HG03045 (cell line): ENCODE measurements around the gene CRY2.
A peak's percentile ranks its signal among the peaks of the same experiment; 100 is the strongest.

Source experiments
- ATAC-seq: cut with Tn5 transposase; IDR thresholded peaks from one replicate; pipeline ENCODE4 v1.9.1; 2021; ENCODE audit warnings: mild to moderate bottlenecking, moderate library complexity; ENCODE audit not compliant: unreplicated experiment

The CRY2 gene

DNA sequence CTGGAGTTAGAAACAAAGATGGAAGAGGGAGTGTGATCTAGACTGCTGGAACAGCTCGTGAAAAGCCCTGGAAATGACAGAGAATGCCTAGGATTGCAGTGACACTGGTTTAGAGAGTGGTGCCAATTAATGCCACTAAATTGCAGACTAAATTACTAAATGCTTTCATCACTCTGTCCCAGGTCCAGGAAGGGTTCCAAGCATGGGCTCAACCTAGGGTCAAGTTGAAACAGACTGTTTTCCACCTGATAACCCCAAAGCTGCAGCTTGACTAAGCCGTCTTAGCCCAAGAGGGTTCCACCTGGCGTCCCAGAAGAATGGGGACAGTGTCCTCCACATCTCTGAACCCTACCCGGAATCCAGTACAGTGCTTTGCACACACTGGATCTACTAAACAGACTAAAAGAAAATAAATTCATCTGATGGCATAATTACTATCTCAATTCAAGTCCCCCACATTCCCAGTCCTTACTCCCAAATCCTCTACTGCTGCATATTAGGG, 1.1 kb upstream of the CRY2 start:
- ATAC-seq, result no peak

DNA sequence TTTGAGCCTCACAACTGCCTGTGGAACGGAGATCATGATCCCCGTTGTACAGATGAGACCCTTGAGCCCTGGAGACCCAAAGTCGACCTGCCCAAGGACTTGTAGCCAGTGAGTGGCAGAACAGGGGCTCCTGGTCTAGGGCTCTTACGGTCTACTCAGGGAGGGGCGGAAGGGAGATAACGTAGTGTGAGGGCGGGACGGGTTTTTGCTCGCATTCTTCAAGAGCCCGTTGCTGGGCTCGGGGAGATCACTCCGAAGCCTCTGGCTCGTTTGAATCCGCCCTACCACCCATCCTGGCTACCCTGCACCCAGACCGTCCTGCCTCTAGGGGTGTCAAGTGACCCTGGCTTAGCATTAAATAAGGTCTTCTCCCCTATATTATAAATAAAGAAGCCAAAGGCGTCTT, 639 bp downstream of the CRY2 start:
- peak; percentile 12 for ATAC-seq

DNA sequence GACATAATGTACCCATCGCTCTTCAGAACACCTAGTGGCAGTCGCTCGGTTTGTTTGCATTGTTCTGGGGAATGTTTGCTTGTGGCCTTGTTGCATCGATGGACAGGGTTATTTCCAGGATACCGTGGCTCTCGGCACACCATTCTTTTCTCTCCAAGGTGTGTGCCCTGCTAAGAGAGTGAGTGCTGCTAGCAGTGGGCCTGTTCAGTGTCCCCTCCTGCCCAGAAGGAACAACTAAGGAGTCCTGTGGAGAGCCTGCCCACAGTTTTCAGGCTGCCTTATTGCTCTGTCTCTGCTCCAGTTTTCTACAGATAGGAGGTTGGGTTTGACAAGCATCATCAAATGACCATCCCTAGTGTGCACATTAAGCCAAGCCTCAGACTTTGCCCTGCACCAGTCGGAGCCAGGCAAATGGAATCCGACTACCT, 1.4 kb downstream of the CRY2 start:
- ATAC-seq, result no peak

DNA sequence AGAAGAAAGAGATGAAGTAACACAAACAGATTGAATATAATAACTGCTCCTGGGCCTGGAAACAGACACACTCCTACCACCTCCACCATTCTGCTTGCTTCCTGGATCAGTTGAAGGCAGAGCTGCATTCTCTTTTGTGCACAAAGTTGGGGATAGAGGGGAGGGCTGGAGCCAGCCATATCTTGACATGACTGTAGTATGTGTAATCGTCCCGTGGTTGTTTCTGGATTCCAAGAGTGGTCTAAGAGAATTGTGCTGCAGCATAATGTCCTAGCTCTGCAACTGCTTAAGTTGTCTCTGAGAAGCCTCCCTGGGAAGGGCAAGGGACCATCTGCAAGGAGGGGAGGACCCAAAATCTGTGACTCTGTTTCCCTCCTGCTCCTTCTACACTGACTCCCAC, 3.2 kb downstream of the CRY2 start:
- ATAC-seq, result no peak

DNA sequence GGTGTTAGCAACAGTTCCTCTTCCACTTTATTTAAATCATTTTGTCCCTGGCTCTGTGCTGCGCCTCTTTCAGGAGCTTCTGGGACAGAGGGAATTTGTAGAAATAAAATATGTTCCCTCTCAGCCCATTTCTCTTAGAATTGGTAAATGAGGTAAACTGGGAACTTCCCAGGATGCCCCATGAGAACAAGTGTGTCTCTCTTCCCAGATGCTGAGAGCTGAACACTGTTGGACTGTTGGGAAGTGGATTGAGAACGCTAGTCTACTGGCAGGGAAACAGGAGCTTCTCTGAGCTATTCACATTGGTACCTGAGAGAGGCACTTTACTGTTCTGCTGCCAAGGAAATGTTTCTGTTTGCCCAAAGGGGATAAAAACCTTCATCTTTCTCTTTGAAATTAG, 4.0 kb downstream of the CRY2 start:
- no peak for ATAC-seq

DNA sequence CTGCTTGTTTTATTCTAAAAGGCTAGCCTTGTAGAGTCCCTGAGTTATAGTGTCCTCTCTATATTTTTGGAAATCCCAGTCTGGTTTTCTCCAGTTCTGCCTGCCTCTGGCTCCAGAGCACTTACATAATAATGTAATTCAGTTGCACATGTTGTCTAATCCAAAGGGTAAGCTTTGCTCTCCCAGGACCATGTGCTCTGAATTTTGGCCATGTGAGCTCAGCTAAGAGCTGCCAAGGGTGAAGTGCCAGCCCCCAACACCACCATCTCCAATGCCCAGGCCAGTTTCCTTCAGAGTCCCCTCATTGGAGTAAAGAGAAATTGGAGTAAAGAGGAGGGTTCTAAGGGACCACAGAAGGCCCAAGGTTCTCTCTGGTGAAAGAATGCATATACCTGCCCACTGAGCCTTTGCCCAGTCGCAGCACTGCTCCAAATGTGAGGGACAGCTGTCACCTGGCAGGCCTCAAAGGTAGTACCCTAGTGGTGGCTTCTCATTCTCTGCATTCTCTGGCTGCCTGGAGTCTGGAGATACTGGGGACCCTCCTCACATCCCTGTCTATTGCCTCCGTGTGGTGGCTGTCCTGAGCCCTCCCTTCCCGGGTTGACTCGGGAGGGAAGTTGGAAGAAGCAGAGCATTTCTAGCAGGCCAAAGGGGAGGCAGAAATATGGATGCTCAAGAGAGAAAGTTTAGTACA, 4.9 kb downstream of the CRY2 start:
- no peak for ATAC-seq

DNA sequence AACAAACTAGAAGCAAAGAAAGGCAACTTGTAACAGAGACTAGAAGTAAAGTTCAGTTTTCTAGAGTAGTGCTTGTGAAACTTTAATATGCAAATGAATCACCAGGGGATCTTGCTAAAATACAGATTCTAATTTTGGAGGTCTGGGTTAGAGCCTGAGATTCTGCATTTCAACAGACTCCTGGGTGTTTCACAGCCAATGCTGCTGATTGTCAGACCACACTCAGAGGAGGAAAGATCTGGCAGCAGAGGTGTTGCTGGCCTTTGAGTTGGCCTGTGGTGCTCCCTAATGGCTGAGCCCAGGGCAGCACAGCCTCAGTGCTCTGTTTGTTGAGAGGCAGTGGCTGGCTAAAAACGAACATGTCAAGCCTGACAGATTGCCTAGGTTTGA, 5.4 kb downstream of the CRY2 start:
- ATAC-seq, result no peak

DNA sequence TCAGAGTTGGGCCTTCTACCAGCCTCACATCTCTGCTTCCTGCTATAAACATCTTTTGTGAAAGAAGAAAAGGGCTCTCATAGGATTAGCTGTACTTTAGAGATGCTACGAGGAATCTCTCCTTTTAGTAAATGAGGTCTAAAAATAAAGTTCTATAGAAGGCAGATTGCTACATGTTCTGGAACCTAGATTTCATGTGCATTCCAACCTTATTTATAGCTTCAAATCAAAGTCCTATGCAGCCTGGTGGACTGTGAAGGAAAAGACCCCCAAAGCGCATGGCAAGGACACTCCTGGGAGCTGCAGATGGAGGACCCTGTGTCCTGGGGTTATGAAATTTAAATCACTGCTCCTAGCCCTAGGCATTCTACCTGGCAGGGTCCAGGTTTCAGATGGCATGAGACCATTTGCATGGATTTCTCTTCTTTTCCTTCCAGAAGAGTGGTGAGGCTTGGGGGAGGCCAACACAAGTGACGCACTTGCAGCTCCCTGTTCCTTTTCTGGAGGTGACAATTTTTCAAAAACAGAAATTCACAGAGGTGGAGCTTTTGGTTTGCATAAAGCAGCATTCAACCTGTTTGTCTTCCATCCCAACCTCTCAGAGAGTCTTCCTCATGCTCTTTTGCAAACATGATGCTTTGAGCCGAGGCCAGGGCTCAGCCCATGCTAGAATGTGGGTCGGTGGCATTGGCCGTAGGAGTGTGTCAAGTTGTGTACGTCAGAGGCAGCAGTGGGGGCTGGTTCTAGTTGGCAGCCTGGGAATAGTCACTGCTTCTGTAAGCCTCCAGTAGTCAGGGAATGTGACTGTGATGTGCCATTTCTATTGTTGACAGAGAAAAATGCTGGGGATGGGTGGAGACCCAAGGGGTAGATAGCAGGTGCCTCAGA, 6.3 kb downstream of the CRY2 start:
- no peak for ATAC-seq

DNA sequence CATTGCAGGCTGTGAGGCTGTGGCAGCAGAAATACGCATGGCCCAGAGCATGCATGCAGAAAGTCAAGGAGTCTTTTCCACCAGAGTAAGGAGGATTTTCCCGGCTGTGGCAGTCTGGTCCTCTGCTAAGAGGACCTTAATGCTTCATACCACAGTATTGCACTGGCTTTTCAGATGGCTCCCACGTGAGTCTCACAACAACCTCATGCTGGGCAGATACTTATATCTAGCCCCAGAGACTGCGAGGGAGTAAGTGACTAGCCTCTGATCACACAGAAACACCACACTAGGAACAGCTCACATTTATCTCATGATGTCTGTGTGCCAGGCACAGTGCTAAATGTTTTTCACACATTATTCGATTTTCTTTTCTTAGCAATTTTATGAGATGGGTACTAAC, 8.0 kb downstream of the CRY2 start:
- ATAC-seq, result no peak

DNA sequence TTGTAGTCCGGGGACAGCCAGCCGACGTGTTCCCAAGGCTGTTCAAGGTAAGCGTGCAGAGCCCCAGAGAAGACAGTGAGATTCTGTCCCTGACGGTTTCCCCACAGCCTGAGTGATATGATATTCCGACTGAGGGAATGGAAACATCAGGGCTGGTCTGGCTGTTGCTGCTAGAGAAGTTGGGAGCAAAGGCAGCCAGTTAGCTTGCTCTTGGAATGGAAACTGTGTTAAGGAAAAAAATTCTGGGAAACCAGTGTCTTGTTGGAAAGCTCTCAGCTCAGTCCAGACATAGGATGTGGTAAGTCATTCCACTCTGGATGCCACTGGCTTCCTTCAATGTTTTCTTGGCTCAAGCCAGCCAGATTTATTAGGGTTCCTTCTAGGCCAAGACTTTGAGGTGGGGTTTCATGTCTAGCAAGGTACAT, 8.8 kb downstream of the CRY2 start:
- ATAC-seq, result no peak

DNA sequence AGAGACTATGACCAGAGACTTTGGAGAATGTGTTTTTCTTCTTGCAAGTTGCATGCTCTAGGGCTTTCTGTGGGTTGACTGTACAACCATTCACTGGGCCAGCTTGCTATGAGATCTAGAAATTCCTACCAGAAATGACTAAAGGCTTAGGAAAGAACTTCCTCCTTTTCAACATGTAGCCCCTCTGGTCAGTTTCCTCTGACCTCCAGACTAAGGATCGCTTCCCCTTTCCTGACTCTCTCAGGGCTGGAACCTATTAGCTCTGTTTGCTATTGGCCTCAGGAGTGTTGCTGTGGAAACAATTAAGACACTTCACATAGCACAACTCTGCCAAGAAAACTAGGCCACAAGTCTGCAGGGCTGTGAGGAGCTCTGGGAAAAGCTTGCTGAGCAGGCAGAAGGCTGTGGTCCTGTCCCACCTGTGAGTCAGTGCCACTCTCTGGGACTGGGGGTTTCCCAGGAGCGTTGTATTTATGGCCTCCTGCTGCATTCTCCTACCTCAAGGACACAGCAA, 10.7 kb downstream of the CRY2 start:
- no peak for ATAC-seq

DNA sequence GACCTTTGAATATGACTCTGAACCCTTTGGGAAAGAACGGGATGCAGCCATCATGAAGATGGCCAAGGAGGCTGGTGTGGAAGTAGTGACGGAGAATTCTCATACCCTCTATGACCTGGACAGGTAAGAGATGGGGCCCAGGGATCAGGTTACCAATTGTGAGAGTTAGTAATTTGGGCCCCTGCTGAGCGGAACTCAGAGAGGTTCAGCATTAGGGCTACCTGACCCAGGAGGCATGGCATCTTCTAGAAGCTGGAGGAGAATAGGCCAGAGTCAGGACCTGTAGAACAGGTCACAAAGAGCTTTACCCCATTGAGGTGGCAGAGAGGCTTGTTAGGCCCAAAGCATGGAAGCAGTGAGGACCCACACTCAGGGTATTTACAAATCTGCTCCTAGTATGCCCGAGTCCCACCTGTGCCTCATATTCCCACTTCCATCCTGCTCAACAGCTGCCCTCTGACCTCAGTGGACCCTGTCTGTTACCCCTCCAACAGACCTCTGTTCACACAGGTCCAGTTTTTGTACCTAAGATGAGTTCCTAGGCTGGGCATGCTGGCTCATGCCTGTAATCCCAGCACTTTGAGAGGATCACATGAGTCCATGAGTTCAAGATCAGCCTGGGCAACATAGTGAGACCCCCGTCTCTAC, 11.6 kb downstream of the CRY2 start:
- no peak for ATAC-seq

DNA sequence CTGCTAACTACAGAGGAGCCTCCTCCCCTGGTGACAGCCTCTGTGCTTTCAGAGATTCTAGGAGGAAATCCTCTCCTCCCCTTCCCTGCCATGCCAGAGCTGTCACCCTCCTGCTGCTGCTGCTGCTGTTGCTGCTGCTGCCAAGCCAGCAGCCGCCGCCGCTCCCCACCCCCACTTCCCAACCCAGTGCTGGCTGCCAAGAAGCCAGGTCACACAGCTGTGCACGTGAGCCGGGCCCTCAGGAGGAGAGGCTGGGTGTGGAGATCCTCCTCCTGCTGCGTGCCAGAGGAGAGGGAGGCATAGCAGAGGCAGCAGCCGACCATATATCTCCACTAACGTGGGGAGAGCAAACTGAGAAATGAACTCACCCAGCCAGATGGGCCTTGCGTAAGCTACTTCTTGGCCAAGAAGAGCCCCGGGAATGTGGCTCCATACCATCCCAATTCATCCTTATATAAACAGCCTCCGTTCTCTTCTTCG, 12.4 kb downstream of the CRY2 start:
- no peak for ATAC-seq

DNA sequence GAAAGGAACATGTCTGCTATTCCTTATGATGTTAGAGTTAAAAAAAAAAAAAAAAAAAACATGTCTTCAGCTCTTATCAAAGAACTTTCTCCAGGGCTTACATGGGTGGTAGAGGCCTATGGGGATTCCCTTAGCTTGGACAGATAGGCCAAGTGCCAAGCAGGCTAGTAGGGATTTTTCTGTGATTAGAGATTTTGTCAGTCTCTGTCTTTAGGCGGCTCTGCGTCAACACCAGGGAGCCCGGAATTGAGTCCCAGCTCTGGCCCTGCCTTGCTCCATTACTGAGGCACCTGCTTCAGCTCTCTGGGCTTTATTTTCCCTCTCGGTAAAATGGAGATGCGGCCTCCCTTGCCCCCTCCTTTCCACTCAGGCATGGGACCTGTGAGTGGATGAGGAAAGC, 13.1 kb downstream of the CRY2 start:
- no peak for ATAC-seq

DNA sequence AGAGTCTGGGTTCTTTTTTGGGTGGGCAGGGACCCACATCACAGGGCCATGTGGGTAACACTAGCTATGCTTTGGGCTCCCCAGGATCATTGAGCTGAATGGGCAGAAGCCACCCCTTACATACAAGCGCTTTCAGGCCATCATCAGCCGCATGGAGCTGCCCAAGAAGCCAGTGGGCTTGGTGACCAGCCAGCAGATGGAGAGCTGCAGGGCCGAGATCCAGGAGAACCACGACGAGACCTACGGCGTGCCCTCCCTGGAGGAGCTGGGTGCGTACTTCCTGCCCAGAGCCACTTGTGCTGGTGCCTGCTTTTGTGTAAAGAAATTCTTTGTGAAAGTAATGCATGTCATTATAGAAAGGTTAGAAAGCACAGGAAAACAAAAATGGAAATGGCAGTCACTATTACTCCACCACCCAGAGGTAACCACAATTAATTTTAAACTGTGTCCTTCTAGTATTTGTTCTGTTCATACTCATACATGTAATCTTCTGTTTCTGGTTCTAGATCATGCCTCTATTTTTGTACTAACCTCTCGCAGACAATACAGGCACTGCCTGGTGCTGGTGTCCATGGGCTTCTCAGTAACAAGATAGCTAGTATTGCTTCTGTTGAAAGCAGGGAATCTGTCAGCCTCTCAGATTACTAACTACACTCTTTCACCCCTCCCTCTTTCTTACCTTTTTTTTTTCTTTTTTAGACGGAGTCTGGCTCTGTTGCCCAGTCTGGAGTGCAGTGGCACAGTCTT, 13.7 kb downstream of the CRY2 start:
- no peak for ATAC-seq

DNA sequence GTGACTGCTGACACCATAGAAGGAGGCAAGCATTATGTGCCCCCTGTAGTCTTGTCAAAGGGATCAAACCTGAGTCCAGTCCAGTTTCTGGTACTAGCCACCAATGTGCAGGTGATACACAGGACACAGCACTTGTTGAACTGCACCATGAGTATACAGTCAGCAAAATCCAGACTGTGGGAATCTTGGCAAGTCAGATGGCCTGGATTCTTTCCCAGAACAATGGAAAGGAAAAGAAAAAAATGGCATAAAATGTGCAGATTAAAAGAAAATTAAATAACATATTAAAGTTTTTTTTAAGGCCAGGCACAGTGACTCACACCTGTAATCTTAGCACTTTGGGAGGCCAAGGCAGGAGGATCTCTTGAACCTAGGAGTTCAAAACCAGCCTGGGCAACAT, 16.8 kb downstream of the CRY2 start:
- no peak for ATAC-seq

DNA sequence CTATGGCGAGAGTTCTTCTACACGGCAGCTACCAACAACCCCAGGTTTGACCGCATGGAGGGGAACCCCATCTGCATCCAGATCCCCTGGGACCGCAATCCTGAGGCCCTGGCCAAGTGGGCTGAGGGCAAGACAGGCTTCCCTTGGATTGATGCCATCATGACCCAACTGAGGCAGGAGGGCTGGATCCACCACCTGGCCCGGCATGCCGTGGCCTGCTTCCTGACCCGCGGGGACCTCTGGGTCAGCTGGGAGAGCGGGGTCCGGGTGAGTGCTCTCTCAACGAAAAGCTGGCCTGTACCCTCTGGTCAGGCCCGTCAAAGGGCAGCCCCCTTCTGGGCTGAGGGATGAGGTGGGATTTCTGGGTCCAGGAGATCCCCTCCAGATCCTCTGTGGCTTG, 22.3 kb downstream of the CRY2 start:
- ATAC-seq, result no peak

DNA sequence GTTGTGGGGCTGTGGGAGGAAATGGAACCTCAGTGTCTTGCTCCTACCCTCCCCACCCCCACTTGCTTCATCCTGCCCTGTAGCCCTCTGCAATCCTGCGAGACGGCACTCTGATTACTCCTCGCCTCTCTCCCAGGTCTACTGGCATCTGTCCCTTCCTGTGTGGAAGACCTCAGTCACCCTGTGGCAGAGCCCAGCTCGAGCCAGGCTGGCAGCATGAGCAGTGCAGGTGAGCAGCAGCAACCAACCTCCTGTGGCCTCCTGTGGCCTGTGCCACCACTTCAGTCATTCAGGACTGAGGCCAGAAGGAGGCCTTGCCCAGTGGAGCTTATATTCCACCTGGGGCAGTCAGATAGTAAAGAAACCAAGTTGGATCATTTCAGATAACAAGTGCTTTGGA, 23.4 kb downstream of the CRY2 start:
- no peak for ATAC-seq

DNA sequence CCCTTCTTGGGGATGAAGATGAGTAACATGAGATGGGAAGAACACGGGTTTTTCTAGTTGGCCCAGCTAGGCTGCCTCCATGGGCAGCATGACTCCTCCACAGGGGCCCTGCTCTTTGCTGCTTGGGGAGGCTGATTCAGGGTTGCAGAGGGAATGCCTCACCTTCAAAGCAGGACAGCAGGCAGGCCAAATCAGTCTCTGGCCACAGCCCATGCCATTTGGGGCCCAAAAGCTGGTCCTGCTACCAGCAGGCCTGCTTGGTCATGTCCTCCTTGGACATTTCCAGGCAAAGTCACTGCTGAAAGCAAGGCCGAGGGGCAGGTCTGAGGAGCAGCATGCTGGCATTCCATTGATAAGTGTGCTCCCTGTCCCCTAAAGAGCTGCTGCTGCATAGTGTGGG, 24.4 kb downstream of the CRY2 start:
- ATAC-seq, result no peak

DNA sequence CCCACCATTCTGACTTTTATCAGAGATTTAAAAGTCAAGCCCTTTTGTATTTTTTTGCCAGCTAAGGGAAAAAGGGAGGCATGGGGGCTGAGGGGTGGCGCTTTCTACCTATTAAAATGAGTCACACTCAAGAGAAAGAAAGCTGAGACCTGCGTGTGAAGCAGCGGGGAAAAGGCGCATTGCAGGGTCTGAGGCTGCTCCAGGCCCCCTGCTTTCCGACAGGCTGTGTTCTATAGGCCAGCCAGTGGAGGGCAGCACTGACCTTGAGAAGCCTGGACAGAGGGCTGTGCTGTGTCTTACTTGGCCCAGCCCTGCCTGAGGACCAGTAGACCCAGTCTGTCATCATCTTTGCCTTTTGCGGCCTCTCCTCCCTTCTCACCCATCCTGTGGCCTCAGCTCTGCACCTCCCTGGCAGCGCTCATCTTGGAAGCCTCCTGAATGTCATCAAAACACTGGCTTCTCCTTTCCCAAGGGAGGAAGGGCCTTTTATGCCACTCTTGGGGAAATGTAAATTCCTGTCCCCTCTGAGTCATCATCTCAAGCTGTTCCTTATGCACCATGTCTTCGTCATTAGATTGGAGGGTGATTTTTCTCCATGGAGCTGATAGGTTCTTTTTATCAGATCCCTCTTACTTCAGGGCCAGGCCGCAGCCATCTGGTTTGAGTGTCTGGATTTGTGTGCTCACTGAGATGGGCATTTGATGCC, 25.5 kb downstream of the CRY2 start:
- no peak for ATAC-seq
